ENCODE results near the gene ZFP3.
"Not testable (repeated sequence)": the region's sequence is repeated elsewhere in the genome, so short reads cannot be mapped to it uniquely, and the experiment has no call there.

ZFP3 gene

GRCh38 chr17:5137511-5138197, 59.4 kb downstream of the ZFP3 start:
- not testable (repeated sequence) for DNase-seq (ENCODE audit: low read depth in 2 of 2, low spot score in 1 of 2)

DNA sequence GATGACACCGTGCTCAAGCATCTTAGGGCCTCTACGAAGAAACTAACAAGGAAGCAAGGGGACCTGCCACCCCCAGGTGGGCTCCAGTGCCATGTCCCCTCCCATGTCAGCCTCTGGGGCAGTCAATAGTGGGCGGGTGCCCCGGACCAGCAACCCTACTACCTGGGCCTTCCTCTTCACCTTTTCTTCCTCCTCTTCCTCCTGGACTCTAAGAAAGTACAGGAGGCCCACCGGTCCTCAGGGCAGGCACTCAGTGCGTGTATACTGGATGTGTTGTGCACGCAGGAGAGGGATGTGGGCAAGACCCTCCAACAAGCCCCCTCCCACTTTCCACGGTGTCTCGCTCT, 59.9 kb downstream of the ZFP3 start:
- DNase-seq (ENCODE audit: low read depth in 2 of 2, low spot score in 1 of 2) = not testable (repeated sequence)

DNA sequence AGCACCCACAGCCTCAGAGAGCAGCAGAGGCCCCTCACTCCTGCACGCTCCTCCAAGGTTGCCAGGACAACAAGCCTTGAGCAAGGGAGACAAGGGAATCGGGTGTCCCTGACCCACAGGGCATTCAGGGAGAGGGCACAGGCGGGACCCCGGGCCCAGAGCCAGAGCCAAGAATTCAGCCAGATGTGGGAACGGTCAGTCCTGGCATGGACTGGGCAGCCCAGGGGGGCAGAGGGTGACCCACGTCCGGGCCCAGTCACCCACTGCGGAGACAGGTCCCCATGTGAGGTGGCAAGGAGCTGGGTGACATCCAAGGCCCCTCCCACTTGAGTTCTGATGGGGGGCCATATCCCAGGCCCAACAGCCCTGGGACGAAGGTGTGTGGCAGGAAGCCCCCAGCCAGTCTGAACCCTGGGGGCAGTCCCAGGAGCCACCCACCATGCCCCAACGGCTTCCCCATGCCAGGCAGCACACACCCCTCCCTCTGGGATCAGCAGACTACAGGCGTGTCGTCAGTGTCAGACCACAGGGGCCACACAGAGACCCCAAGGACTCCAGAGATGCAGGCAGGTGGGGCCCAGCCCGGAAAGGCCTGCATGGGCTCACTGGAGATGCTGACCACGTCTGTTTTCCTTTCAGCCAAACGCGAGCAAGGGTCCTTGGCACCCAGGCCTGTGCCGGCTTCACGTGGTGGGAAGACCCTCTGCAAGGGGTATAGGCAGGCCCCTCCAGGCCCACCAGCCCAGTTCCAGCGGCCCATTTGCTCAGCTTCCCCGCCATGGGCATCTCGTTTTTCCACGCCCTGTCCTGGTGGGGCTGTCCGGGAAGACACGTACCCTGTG, 60.6 kb downstream of the ZFP3 start:
- DNase-seq (ENCODE audit: low read depth in 2 of 2, low spot score in 1 of 2) = no peak

DNA sequence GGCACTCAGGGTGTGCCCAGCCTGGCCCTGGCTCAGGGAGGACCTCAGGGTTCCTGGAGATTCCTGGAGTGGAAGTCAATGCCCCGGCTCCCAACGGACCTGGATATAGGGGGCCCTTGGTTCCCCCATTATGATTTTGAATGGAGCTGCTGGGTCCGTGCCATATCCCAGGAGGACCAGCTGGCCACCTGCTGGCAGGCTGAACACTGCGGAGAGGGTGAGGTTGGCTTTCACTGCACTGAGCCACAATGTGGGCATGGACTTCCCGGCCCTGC, 61.1 kb downstream of the ZFP3 start:
- no peak for DNase-seq (ENCODE audit: low read depth in 2 of 2, low spot score in 1 of 2)

GRCh38 chr17:5142877-5143276, 64.6 kb downstream of the ZFP3 start:
- DNase-seq (ENCODE audit: low read depth in 2 of 2, low spot score in 1 of 2) = not testable (repeated sequence)

Data from stimulated activated CD8-positive, alpha-beta memory T cell treated with anti-CD3 and anti-CD28 coated beads, Interleukin-4, amount 100 ng/mL, for 1 hour (primary cell).